GM18511 (cell line): ENCODE results near the gene SOX30.

Experiments
- ATAC-seq: cut with Tn5 transposase; IDR thresholded peaks from one replicate; pipeline ENCODE4 v1.9.1; 2021; ENCODE audit warnings: mild to moderate bottlenecking, moderate library complexity; ENCODE audit not compliant: unreplicated experiment

The SOX30 gene

GRCh38 chr5:157610990-157611389, 41.2 kb downstream of the SOX30 start:
- ATAC-seq, result no peak

DNA sequence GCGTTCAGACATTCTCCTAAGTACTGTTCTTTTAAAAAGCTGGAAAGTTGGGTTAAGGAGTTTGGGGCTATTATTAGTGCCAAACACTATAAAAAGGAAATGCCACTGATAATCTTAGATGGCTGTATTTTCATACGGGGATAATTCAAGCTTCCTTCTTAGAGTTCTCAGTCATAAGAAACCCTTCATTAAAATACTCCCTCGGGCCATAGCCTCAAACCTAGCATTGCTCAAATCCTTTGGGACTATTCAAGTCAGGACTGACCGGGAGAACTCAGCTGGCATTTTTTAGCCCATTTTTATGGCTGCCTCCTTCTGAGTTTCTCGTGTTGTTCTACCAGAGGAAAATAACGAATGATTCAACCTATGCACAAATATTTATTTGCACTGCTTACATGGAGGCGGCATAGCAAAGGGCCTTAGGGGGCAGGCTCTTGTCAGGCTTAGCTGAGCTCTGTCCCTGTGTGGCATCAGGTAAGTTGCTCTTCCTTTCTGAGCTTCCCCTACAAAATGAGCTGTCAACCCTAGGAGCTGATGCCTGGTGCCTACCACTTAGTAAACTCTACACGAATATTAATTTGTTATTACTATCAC, 43.2 kb downstream of the SOX30 start:
- ATAC-seq, result no peak

- ATAC-seq, result peak; percentile 69
Measured at GRCh38 chr5:157607371-157608161, 44.7 kb downstream of the SOX30 start.

DNA sequence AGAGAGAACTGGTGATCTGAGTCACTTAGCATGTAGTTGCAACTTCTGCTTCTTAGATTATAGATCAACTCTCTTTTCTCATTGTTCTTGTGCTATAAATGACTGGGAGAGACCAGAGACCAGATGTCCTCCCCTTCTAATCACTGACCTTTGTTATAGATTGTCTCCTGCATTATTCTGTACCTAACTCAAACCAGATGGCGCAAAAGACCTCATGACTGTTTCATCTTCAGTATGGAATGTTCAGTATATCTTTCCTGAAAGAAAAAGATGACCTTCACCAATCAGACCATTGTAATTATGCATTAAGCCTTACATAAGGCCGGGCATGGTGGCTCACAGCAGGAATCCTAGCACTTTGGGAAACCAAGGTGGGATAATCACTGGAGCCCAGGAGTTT, 46.2 kb downstream of the SOX30 start:
- ATAC-seq, result no peak

- peak; percentile 38 for ATAC-seq
Measured at GRCh38 chr5:157603333-157604190, 48.7 kb downstream of the SOX30 start.

GRCh38 chr5:157602505-157602904, 49.7 kb downstream of the SOX30 start:
- ATAC-seq, result peak; percentile 67

DNA sequence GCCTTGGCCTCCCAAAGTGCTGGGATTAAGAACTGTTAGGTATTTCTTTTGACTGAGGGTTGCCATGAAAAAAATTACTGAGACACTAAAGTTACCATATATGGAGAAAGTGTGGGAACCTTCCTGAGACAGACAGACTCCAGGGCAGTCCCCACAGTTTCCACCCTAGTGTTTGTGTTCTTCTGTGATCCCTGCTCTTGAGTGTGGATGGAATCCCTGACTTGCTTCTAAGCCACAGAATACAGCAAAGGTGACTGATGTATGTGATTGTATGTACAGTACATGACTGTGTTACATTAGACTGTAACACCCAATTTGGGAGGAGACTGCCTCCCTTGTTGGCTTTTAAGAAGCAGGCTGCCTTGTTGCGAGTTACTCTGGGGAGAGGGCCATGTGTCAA, 52.0 kb downstream of the SOX30 start:
- no peak for ATAC-seq

DNA sequence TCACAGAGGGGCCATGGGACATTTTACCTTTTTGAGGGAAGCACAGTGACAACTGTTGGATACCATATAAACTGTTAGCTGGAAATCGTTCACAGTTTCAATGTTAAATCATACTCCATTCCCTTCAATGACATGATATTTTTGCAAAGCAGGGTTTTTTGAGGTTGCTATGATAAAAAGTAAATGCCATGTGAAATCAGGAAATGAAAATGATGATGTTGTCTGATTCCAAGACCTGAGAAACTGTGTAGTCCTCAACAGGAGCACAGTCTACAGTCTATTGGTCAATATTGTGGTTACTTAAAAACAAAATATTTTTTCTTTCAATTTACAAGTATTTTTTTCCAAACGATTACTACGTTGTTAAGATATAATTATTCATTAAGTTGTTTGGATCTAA, 52.7 kb downstream of the SOX30 start:
- no peak for ATAC-seq

- ATAC-seq, result peak; percentile 23
Measured at GRCh38 chr5:157598350-157598936, 53.8 kb downstream of the SOX30 start.

DNA sequence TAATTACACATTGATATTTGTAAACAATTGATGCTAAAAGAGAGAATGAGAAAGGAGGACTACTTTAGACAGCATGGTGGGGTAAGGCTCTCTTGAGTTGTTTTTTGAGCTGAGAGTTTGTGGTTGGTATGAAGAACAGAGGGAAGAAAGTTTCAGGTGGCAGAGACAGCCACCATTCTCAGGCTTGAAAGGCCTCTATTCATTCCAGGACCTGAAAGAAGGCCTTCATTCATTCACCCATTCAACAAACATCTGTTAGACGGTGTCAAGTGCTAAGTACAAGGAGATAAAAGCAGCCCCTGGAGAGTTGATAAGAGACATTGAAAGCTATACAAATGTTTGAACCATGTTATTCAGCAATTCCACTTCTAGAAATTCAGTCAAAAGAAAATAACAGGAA, 55.0 kb downstream of the SOX30 start:
- ATAC-seq, result no peak

GRCh38 chr5:157596487-157596886, 55.8 kb downstream of the SOX30 start:
- peak; percentile 81 for ATAC-seq

DNA sequence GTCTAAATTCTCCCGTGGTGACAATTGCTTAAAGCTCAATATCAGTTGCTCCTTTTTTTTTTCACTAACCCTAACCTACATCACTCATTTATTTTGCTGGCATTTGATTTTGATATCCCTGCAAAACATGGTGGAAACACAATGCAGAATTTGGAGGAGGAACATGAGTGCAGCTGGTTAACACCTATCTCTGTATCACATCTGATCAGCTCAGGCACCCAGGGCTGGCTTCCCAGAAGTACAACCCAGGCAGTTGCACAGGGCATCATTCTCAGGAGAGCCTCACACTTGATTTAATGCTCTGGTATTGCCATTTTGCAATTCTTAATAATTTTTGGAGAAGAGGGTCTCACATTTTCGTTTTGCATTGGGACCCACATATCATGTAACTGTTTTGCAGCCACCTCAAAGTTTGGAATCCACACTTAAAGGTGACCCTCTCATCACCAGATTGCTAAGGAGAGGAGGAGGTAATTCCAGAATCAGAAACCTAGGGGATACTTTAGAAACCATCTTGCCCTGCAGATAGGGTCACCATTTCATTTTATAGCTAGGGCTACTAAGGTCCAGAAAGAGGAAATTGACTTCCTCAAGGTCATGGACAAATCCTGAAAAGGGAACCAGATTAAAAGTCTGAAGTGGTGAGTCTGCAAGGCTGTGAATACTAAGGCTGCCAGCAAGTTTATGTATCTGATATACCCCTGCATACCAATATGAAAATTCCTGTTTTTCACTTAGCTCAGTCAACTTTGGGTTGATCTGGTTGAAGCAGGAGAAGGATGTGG, 57.4 kb downstream of the SOX30 start:
- ATAC-seq, result no peak

DNA sequence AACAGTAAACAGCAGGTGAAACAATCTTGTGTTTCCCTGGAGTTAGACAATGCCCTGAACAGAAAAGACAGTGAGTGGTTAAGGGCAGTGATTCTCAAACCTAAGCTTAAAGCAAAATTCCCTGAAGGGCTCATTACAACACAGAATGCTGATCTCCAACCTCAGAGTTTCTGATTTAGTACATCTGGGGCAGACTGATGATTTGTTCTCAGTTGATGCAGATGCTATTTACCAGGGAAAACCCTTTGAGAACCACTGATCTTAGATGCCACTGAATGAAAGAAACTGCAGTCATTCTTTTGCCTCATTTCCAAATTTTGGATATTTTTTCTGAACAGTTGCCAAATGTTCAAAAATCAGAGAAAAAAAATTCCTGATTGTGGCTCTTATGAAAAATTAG, 58.0 kb downstream of the SOX30 start:
- no peak for ATAC-seq

GRCh38 chr5:157593052-157593757, 59.0 kb downstream of the SOX30 start:
- ATAC-seq, result no peak

DNA sequence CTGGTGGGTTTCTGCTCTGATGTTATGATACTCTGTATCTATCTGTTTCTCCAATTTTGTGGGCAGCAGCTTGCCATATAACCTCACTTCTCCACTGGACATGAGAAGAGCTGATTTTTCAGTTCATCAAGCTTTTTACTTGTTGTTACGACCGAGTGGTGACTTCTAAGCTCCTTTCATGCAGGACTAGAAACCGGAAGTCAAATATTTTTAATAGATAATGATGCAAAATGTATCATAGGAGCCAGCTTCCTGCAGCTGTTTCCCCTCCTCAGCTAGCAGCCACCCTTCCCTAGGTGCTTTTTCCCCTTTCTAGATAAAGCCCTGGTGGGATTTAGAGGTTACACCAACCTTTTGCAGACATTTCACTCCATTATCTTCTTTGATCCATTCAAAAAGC, 59.6 kb downstream of the SOX30 start:
- peak; percentile 33 for ATAC-seq

- ATAC-seq, result no peak
Measured at GRCh38 chr5:157590478-157590877, 61.8 kb downstream of the SOX30 start.

DNA sequence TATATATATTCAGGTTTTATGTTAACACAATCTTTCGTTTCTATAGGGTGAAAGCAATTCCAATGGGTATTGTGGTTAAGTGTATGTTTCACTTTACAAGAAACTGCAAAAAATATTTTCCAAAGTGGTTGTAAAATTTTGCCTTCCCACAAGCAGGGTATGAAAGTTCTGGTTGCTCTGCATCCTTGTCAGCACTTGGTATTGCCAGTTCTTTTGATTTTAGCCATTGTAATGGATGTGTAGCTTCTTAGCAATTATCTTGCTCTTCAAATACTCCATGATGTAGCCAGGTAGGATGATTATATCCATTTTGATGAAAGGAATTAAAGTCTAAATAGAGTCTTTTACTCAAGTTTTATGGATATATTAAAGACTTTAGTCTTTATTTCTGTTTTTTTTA, 67.6 kb downstream of the SOX30 start:
- no peak for ATAC-seq

- peak; percentile 63 for ATAC-seq
Measured at GRCh38 chr5:157582731-157583620, 69.3 kb downstream of the SOX30 start.

- no peak for ATAC-seq
Measured at GRCh38 chr5:157581901-157582300, 70.3 kb downstream of the SOX30 start.
